NCI-H2196 (cell line): ENCODE data around the gene CCSER2.

Source experiments
- DNase-seq: peaks from one replicate; lab custom pipeline; 2025; ENCODE audit not compliant: unreplicated experiment; lab: John Stamatoyannopoulos, UW

Gene CCSER2

DNA sequence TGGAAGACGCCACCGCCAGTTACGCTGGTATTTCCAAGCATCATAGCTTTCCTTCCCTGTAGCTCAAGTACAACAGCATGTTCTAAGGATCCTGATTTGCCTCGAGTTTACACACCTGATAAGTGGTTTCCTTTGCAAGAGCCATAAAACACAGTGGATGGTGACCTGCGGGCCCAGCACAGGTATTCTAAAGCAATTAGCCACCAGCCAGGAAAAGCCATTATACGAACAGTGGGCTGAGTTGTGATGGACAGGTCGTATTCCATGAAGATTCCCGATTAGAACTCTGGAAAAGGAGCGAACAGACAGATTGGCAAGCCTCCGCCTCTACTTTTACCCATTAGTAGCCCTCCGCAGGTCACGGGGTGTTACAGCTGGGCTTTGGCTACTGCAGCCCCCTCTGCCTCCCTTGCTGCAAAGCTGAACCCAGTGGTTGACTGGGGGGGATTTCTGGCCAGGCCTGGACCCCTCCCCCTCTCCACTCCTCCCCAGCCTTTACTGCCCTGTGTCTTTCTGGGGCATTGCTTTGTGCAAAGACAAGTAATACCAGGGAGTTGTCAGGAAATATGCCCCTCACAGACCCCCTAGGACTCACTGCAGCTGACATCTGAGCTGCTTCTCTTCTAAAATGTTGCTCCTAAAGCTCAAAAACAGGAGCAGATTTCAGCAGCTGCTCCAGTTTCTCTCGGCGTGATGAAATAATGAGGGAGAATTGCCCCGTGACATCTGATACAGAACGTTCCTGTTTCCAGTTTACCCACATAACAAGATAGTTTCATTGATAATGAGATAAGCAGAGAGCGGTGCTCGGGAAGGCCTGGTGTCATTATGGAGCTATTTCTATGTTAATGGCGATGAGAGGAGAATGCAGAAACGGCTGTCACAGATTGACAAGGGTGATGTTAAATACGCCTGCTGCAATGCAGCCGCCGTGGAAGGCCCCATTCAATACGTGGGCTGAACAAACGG lies 214.4 kb downstream of the CCSER2 start:
- DNase-seq, result no peak

DNA sequence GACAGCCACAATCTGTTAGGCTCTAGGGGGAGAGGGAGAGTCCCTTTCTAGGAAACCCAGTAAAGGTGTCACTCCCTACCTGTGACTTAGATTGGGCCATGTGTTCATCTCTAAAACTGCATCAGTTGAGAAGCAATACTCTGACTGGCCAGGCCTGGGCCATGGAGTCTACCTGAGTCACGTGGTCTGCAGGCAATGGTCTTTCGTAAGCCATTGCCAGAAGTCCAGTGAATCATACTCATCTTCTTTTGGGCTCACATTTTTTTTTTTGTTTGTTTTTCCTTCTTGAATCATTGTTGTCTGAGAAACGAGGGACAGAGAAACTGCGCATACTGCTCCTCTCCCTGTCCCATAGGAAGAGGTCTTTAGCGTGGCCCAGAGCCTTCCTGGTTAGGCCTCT lies 215.6 kb downstream of the CCSER2 start:
- DNase-seq, result no peak

DNA sequence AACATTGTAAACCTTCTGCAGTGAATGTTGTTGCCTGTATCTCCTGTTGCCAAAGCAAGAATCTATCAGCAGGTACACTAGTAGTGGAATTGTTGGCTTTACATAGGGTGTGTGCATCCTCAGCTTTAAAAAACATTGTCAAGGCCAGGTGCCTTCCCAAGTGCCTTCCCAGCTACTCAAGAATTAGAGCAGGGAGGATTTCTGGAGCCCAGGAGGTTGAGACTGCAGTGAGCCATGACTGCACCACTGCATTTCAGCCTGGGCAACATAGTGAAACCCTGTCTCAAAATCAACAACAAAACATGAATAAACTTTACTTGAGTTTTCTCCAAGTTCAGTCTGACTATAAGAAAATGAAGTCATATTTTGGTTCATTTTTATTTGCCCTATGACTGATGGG lies 217.3 kb downstream of the CCSER2 start:
- no peak for DNase-seq

DNA sequence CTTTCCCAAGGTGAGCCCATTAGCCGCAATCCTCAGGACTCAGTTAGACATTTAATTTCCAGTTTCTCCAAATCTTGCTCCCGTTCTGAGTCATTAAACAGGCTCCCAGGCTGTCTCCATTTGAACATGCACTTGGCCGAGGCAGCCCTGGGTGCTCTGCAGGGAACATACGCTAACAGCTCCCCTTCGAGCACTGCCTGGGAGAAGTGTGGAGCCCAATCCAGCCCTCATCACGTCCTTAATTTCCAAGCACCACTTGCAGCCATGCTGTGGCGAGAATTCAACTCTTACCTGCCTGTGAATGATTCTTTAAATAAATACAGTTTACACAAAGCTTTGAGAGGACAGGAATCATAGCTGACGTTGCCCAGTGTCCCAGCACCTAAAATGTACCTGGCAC lies 218.2 kb downstream of the CCSER2 start:
- DNase-seq, result no peak

DNA sequence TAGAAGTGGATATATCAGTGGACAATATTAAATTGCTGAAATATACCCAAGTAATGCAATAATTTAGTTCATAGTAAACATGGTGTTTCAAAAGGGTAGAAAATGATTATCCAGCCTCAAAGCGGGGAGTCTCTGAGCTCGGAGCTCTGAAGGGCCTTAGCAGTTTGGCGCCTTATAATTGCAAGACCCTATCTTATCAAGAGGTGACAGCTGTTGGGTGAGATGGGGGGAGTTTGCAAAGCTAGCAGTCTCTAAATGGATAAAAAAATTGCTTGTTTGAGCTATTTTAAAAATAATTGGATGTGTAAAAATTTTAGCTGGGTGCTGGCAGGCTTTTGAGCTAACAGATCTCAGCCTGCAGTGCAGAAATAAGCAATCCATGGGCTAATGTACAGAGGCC lies 219.2 kb downstream of the CCSER2 start:
- no peak for DNase-seq

DNA sequence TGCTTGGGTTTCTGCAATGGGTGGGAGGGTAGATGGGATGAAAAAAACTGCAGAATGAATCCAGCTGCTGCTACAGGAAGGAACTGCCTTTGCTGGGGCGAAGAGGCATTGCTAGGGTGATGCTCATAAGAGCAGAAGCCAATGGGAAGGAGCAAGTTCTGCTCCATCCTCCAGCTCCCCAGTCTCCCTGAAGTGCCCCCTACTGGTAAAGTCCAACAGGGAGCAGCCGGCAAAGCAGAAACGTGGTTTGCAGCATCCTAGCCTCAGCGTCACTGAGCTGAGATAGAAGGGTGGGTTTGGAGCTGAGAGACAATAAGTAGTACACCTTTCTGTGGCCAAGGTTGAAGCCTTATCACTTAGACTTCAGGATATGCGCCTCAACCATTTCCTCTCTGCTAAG lies 220.5 kb downstream of the CCSER2 start:
- no peak for DNase-seq

DNA sequence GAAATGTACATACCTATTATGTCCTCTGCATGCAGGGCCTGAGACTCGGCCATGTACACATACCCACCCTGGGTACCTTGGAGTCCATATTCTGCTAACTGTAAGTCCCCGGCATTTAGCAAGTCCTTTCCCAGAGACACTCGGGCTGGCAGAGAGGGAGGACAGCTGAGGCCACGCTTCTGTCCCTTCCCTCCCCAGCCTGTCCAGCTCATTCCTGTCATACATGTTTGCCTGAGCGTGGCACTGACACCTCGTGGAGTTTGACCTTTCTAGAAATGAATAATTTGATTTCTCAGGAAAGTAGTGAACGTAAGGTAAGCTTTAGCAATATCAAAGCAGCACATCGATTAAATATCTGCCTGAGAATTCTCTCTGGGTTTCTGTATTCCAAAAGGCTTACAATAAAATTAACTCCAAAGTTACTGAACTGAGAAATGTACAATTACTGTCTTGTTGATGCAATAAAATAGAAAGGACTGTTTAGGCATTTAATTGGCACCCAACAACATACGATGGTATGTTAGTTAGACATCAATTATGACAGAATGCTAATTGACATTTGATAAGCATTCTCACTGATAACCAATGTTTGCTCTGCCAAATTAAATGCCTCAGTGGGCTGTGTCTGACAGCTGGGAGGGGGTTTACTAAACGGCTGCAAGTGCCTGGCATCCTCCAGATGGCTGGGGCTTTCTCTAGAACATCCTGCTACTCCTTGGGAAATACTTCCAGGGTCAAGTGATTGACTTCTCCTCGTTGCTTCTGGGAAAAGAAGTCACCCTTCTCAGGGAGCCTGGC lies 221.2 kb downstream of the CCSER2 start:
- no peak for DNase-seq

DNA sequence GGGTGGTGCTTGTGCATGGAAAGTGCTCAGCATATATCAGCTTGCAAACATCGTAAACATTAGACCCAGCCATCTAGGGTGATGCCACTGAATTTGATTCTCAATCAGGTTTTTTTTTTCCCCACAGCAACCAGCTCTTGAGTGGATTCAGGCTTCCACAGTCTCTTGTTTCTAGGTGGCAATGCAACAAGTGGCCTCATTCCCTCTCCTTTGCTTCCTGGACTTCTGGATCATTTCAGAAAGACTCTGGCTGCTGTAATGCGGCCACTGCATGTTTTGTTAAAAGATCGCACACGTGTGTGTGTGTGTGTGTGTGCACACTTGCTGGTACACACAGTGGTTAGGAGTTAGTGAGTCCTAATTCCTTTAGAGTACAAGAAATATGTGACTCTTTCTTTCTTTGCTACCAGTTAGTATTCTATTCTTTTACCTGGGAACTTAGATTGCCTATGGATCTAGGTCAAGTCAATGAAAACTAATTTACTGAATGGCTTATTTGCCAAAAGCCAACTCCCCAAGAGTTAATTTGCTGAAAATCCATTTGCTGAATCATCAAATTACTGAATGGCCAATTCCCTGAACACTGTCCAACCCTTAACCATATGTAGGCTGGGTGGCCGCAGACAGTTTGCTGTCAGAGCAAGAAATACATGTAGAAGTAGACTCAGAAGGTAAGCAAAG lies 222.5 kb downstream of the CCSER2 start:
- no peak for DNase-seq

DNA sequence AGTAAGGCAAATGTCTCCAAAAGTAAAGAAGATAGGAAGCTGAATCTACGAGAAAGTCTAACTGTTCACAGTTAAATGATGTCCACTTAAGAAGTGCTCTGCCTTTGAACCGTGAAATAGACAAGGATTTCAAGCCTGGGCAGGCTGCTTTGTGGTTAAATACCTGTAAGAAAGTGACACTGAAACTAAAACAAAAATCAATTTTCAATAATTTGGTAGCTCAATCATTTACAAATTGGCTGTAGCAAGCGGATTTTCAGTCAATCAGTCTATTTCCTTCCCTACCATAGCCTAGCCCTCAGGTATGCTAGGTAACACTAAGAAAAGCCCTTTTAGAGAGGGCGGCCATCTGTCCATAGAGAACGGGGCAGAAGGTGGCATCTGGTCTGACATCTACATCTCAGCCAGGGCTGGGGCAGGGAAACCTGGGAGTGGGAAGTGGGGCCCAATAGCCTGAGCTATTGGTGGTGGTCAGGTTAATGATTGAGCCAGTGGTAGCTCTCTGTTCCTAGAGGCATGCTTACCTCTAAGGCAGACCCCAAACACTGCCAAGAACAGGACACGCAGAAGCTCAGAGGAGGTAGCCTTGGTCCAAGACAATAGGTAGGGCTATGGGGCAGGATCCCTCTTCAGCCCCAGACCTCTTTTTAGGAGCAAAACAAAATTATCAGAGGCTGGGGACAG lies 223.2 kb downstream of the CCSER2 start:
- no peak for DNase-seq

DNA sequence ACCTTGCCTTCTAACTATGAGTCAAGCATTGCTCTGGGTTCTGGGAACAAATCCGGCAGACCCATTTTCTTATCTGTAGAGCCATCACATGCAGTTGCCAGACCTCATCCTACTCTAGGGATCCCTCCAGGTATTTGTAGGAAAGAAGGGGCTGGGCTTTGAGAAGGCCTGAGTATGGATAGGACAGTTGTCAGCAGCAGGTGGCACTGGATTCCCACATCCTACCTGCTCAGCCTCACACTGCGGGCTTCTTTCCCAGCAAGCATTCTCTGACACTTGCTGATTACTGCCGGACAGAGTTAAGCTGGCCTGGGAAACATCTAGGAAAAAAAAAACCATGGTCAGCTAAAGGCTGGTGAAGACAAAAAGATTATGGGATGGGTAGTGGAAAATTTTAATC lies 224.1 kb downstream of the CCSER2 start:
- no peak for DNase-seq

DNA sequence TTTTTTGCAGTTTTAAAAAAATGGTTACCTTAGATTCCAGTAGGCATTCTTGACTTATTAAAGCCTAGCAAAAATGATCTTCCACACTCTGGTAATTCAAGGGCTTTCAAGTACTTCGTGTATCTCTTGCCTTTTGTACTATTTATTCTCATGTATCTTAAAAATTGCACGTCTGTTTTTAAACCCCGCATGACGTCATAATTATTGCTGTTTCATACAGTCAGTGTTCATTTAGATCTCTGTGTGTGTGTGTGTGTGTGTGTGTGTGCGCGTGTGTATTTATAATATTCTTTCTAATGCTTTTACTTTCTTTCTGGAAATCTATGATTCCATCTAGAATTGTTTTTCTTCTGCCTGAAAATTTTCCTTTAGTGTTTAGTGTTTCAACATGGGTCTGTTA lies 234.2 kb downstream of the CCSER2 start:
- no peak for DNase-seq

DNA sequence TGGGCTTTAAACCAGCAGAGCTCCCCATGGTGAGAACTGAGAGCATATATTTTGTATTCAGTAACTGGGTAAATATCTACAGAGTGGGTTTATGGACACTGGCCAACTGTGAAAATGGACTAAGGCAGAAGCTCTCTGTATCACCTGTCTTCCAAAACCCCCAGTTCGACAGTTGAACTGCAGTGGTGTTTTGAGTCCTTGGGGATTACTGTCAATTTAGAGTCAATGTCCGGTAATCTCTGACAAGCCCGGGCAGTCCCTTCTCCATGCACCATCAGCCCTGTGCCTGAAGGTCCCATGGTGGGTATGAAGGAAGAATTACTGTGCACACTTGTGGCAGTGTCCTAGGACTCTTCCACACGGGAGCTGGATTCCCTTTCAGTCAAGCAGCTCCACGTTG lies 235.0 kb downstream of the CCSER2 start:
- DNase-seq, result no peak

DNA sequence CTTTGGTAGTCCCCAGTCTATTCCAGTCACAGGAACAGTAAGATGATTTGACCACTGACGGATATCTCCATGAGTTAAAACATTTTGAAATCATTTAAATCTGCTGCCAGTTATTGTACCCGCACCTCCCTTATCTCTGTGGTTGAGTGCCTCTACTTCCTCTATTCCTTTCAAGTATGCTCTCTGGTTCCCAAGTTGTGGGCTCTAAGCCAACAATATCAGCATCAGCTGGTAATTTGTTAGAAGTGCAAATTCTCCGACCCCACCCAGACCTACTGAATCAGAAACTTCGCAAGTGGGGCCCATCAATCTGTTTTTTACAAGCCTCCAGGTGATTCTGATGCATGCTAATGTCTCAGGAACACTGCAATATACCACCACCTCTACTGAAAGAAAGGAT lies 235.5 kb downstream of the CCSER2 start:
- no peak for DNase-seq

DNA sequence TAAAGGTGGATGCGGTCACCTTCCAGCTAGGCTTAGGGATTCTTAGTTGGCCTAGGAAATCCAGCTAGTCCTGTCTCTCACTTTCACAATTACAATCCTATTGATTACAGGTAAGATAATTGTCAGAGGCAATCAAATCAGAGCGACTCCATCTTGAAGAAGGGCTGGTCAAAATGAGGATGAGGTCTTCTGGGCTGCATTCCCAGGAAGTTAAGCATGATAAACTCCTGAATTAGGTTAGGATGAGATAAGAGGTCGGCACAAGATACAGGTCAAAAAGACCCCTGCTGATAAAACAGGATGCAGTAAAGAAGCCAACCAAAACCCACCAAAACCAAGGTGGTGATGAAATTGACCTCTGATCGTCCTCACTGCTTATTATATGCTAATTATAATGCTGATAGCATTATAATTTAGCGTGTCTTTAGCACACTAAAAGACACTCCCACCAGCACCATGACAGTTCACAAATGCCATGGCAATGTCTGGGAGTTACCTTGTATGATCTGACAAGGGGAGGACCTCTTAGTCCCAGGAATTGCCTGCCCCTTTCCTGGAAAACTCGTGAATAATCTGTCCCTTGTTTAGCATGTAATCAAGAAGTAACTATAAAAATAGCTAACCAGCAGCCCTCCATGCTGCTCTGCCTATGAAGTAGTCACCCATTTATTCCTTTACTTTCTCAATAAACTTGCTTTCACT lies 237.6 kb downstream of the CCSER2 start:
- DNase-seq, result no peak

DNA sequence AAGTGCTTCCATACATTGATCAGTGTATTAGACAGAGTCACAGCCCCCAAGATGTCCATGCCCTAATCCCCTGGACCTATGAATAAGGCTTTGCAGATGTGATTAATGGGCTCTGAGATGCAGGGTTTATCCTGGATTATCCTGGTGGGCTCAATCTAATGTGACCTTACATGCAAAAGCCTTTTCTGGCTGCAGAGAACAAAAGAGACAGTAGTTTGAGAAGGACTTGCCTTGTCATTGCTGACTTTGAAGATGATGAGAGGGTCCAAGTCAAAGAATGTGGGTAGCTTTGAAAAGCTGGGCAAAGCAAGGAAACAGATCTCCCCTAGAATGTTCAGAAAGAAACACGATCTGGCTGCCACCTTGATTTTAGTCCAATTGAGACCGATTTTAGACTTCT lies 238.7 kb downstream of the CCSER2 start:
- no peak for DNase-seq
